ENCODE data around the gene GPATCH1.
A peak's percentile ranks its signal among the peaks of the same experiment; 100 is the strongest.

Gene GPATCH1

DNA sequence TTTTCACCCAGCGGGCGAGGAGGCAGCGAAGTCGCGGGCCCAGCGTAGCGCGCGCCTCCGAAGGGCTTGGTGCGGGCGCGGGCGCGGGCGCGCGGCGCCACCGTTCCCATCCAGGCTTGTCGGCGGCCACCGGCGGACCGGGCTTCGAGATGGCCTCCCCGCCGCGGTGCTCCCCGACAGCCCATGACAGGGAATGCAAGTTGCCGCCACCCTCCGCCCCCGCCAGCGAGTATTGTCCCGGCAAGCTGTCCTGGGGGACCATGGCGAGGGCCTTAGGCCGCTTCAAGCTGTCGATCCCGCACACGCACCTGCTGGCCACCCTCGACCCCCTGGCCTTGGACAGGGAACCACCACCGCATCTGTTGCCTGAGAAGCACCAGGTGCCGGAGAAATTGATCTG is 51.0 kb downstream of the GPATCH1 start, which contains the start of gene WDR88:
Gene WDR88 (plus strand): TSS at position 94 of the 400 bp plus-strand sequence. CDS start 56 bp downstream, at position 150.
- DNase-seq (ENCODE audit: low spot score), result no peak
- TF ChIP-seq CTCF (IDR thresholded peaks at IDR 0.05), result no peak
- Histone ChIP-seq H3K27ac (no peak within 1 kb of the TSS), H3K4me3 (no peak within 1 kb of the TSS)

- Histone ChIP-seq H3K4me3 (no peak overlapping the region), H3K27ac (no peak overlapping the region)
- no peak for DNase-seq (ENCODE audit: low spot score)
- TF ChIP-seq CTCF (IDR thresholded peaks at IDR 0.05), result no peak
These were observed 51.4 kb downstream of the GPATCH1 start for GRCh38 chr19:33132425-33132824.

GRCh38 chr19:33133438-33134031 is 52.6 kb downstream of the GPATCH1 start:
- no peak for DNase-seq (ENCODE audit: low spot score)
- no peak overlapping the region for H3K4me3 ChIP-seq

DNA sequence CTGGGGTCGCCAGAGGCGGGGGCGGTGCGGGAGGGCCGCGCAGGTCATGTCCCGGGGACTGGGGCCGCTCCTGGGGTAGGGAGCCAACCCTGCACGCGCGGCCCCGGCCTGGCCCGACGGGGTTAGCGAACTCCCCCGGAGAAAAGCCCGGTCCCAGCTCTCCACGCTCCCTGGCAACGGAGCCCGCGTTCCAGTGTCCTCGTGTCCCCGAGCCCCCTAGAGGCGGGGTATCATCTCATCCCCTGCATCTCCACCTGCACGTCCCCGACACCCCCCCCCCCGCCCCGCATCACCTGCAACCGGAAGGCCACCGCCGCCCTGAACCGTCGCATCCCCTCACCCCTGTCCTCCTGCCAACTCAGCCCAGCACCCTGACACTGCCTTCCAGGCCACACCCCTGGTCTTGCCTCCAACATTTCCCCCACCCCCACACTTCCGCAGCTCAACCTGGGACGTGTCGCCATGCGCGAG is 53.6 kb downstream of the GPATCH1 start:
- Histone ChIP-seq H3K27ac (no peak overlapping the region), H3K4me3 (no peak overlapping the region)
- no peak for DNase-seq (ENCODE audit: low spot score)
- no peak for TF ChIP-seq CTCF (IDR thresholded peaks at IDR 0.05)

More at GRCh38 chr19:33133438-33134031, 52.6 kb downstream of the GPATCH1 start:
- TF ChIP-seq CTCF (IDR thresholded peaks at IDR 0.05), result no peak
- H3K27ac ChIP-seq, result no peak overlapping the region

GRCh38 chr19:33139165-33139564 is 58.2 kb downstream of the GPATCH1 start:
- no peak overlapping the region for H3K27ac ChIP-seq
- no peak for TF ChIP-seq CTCF (IDR thresholded peaks at IDR 0.05)
- H3K4me3 ChIP-seq, result no peak overlapping the region
- DNase-seq (ENCODE audit: low spot score), result no peak

GRCh38 chr19:33143897-33144405 is 63.0 kb downstream of the GPATCH1 start:
- Histone ChIP-seq H3K4me3 (no peak overlapping the region), H3K27ac (no peak overlapping the region)
- peak; percentile 91 for TF ChIP-seq CTCF (IDR thresholded peaks at IDR 0.05)
- DNase-seq (ENCODE audit: low spot score), result no peak

DNA sequence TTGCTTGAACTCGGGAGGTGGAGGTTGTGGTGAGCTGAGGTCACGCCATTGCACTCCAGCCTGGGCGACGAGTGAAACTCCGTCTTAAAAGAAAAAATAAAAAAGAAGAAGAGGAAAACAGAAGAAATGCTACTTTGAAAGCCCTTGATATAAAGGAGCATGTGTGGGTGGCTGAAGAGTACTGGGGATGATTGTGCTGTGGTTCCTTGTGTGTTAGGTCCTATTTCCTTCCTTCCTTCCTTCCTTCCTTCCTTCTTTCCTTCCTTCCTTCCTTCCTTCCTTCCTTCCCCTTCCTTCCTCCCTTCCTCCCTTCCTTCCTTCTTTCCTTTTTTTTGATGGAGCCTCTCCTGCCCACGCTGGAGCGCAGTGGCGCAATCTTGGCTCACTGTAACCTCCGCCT is 65.2 kb downstream of the GPATCH1 start:
- Histone ChIP-seq H3K27ac (no peak overlapping the region), H3K4me3 (no peak overlapping the region)
- DNase-seq (ENCODE audit: low spot score), result no peak
- no peak for TF ChIP-seq CTCF (IDR thresholded peaks at IDR 0.05)

Data from coronary artery (tissue), 2 donors.